HG02840 (cell line): ENCODE results near the gene ZNF18.

Experiments used
- ATAC-seq: cut with Tn5 transposase; IDR thresholded peaks from one replicate; pipeline ENCODE4 v1.9.1; 2021; ENCODE audit warnings: mild to moderate bottlenecking, moderate library complexity, moderate number of reproducible peaks; ENCODE audit not compliant: unreplicated experiment, low FRiP score

ZNF18 gene

GRCh38 chr17:11997147-11997971 is at the start of gene ZNF18:
Gene ZNF18 (minus strand): TSS chr17:11997475. CDS start chr17:11992829, 4,646 bp downstream.
- peak; percentile 97 for ATAC-seq

GRCh38 chr17:12046786-12047185 is 49.5 kb upstream of the ZNF18 start:
- ATAC-seq, result no peak

- no peak for ATAC-seq
Measured at GRCh38 chr17:12043702-12044101, 46.4 kb upstream of the ZNF18 start.

GRCh38 chr17:12041312-12041711 is 44.0 kb upstream of the ZNF18 start:
- ATAC-seq, result no peak

- ATAC-seq, result no peak
Measured at GRCh38 chr17:12040478-12040877, 43.2 kb upstream of the ZNF18 start.

GRCh38 chr17:12037970-12038369 is 40.7 kb upstream of the ZNF18 start:
- no peak for ATAC-seq

- ATAC-seq, result no peak
Measured at GRCh38 chr17:12035673-12036072, 38.4 kb upstream of the ZNF18 start.

- no peak for ATAC-seq
Measured at GRCh38 chr17:12034538-12034937, 37.3 kb upstream of the ZNF18 start.

- ATAC-seq, result no peak
Measured at GRCh38 chr17:12028611-12029010, 31.3 kb upstream of the ZNF18 start.

- no peak for ATAC-seq
Measured at GRCh38 chr17:12027658-12028057, 30.4 kb upstream of the ZNF18 start.

GRCh38 chr17:12024327-12024726 is 27.1 kb upstream of the ZNF18 start:
- no peak for ATAC-seq

- ATAC-seq, result no peak
Measured at GRCh38 chr17:12022310-12022709, 25.0 kb upstream of the ZNF18 start.

GRCh38 chr17:12021623-12022140 is 24.4 kb upstream of the ZNF18 start:
- no peak for ATAC-seq

- peak; percentile 92 for ATAC-seq
Measured at GRCh38 chr17:12020642-12021622, 23.7 kb upstream of the ZNF18 start, which contains the start of gene MAP2K4. Gene MAP2K4 (plus strand): TSS chr17:12020877. CDS start chr17:12020887, 10 bp downstream.

- no peak for ATAC-seq
Measured at GRCh38 chr17:12007466-12007865, 10.2 kb upstream of the ZNF18 start.

- no peak for ATAC-seq
Measured at GRCh38 chr17:11999696-12000095, 2.4 kb upstream of the ZNF18 start.

GRCh38 chr17:11997972-11998233 is 628 bp upstream of the ZNF18 start:
- no peak for ATAC-seq

- ATAC-seq, result peak; percentile 35
Measured at GRCh38 chr17:11996722-11997146, 541 bp downstream of the ZNF18 start.

GRCh38 chr17:11991461-11991860 is 5.8 kb downstream of the ZNF18 start:
- ATAC-seq, result no peak

- ATAC-seq, result no peak
Measured at GRCh38 chr17:11990363-11990983, 6.8 kb downstream of the ZNF18 start.

- no peak for ATAC-seq
Measured at GRCh38 chr17:11986942-11987329, 10.3 kb downstream of the ZNF18 start.
